ENCODE results near the gene CABLES1. TPM values are rescaled to one million over a fixed set of nuclear protein-coding genes. Genes with fewer than 3 reads are reported as not detected.

CABLES1 gene
- total RNA-seq, 2 experiments from 2014 or later, result not detected

GRCh38 chr18:23281626-23282436 lies 146.5 kb downstream of the CABLES1 start:
- Mint-ChIP-seq H3K9me3 (peaks cover 7% of the 10 kb centered on the region), H3K4me1 (ENCODE audit: low read depth) (no peaks in the 10 kb centered on the region), H3K4me3 (no peak overlapping the region), H3K27me3 (no peaks in the 10 kb centered on the region), H3K27ac (no peak overlapping the region), H3K36me3 (ENCODE audit: low read depth) (no peaks in the 10 kb centered on the region)
- ATAC-seq (ENCODE audit: poor library complexity), result no peak
- no peaks in the 10 kb centered on the region for H3K4me1 ChIP-seq (ENCODE audit: insufficient read depth, low read length)
- H3K27me3 ChIP-seq (ENCODE audit: control insufficient read depth in 1 of 2, insufficient read depth in 2 of 2, low read length in 2 of 2), result no peaks in the 10 kb centered on the region
- intact Hi-C loops (cut with DNase I, micrococcal nuclease), result no loop called here
- no peak overlapping the region for H3K4me3 ChIP-seq (ENCODE audit: low read length)
- POLR2A ChIA-PET, result no interaction called here
- H3K36me3 ChIP-seq (ENCODE audit: insufficient read depth, low read length), result no peaks in the 10 kb centered on the region
- CTCF ChIA-PET, result interaction anchor here (0.5 kb wide), 1 partner anchor 574 kb away, joined by 3 read pairs; no protein-coding TSS in a partner anchor
- no peak overlapping the region for H3K27ac ChIP-seq (ENCODE audit: low read depth in 1 of 2, low read length in 2 of 2)
- TF ChIP-seq CTCF (IDR thresholded peaks at IDR 0.05), result no peak
- H3K9me3 ChIP-seq (ENCODE audit: control insufficient read depth in 1 of 2, insufficient read depth in 1 of 2, low read length in 2 of 2), result peaks cover 6 to 8% of the 10 kb centered on the region in 2 experiments
- no peak for DNase-seq

DNA sequence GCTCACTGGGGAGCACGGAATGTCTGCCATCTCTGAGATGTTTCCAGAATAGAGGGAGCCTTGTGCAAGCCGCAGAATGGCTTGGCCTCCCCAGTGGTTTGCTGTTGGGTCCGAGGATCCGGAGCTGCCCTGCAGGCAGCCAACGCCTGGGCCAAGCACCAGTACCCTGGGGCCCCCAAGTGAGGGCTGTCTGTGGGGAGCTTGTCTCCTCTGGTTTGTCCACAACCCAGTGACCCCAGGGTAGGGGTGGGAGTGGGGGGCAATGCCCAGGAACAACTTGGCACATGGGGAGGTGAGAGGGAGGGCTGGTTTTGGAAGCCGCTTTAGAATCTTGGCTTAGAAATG lies 147.1 kb downstream of the CABLES1 start:
- Histone ChIP-seq H3K27me3 (ENCODE audit: control insufficient read depth in 1 of 2, insufficient read depth in 2 of 2, low read length in 2 of 2) (no peaks in the 10 kb centered on the region), H3K36me3 (ENCODE audit: insufficient read depth, low read length) (no peaks in the 10 kb centered on the region), H3K27ac (ENCODE audit: low read depth in 1 of 2, low read length in 2 of 2) (no peak overlapping the region), H3K4me1 (ENCODE audit: insufficient read depth, low read length) (no peaks in the 10 kb centered on the region), H3K9me3 (ENCODE audit: control insufficient read depth in 1 of 2, insufficient read depth in 1 of 2, low read length in 2 of 2) (peaks cover 3 to 6% of the 10 kb centered on the region in 2 experiments), H3K4me3 (ENCODE audit: low read length) (no peak overlapping the region)
- Mint-ChIP-seq H3K36me3 (ENCODE audit: low read depth) (no peaks in the 10 kb centered on the region), H3K27ac (no peak overlapping the region), H3K9me3 (peaks cover 5% of the 10 kb centered on the region), H3K27me3 (no peaks in the 10 kb centered on the region), H3K4me1 (ENCODE audit: low read depth) (no peaks in the 10 kb centered on the region), H3K4me3 (no peak overlapping the region)
- intact Hi-C loops (cut with DNase I, micrococcal nuclease), result no loop called here
- ATAC-seq (ENCODE audit: poor library complexity), result no peak
- POLR2A ChIA-PET, result no interaction called here
- DNase-seq, result no peak
- CTCF ChIA-PET, result no interaction called here
- TF ChIP-seq CTCF (IDR thresholded peaks at IDR 0.05), result no peak

DNA sequence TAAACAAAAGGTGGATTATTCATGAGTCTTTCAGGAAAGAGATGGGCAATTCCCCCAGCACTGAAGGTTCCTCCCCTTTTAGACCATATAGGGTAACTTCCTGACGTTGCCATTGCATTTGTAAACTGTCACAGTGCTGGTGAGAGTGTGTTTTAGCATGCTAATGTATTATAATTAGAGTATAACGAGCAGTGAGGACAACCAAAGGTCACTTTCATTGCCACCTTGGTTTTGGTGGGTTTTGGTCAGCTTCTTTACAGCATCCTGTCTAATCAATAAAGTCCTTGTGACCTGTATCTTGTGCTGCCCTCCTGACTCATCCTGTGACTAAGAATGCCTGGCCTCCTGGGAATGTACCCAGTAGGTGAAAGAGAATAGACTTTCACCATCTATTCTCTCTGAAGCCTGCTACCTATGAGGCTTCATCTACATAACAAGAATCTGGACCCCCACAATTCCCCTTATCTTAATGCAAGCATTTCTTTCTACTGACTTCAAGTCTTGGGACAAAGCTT lies 148.7 kb downstream of the CABLES1 start:
- no peaks in the 10 kb centered on the region for H3K9me3 ChIP-seq (ENCODE audit: control insufficient read depth in 1 of 2, insufficient read depth in 1 of 2, low read length in 2 of 2)
- no peaks in the 10 kb centered on the region for H3K27me3 ChIP-seq (ENCODE audit: control insufficient read depth in 1 of 2, insufficient read depth in 2 of 2, low read length in 2 of 2)
- intact Hi-C loops (cut with DNase I, micrococcal nuclease), result no loop called here
- POLR2A ChIA-PET, result no interaction called here
- H3K4me3 ChIP-seq (ENCODE audit: low read length), result no peak overlapping the region
- no peak for ATAC-seq (ENCODE audit: poor library complexity)
- H3K4me1 Mint-ChIP-seq (ENCODE audit: low read depth), result no peaks in the 10 kb centered on the region
- H3K4me3 Mint-ChIP-seq, result no peak overlapping the region
- no peaks in the 10 kb centered on the region for H3K27me3 Mint-ChIP-seq
- no peak for TF ChIP-seq CTCF (IDR thresholded peaks at IDR 0.05)
- CTCF ChIA-PET, result no interaction called here
- no peaks in the 10 kb centered on the region for H3K36me3 ChIP-seq (ENCODE audit: insufficient read depth, low read length)
- no peak overlapping the region for H3K27ac ChIP-seq (ENCODE audit: low read depth in 1 of 2, low read length in 2 of 2)
- H3K36me3 Mint-ChIP-seq (ENCODE audit: low read depth), result no peaks in the 10 kb centered on the region
- no peaks in the 10 kb centered on the region for H3K4me1 ChIP-seq (ENCODE audit: insufficient read depth, low read length)
- H3K27ac Mint-ChIP-seq, result no peak overlapping the region
- DNase-seq, result no peak
- H3K9me3 Mint-ChIP-seq, result no peaks in the 10 kb centered on the region
